Stimulated activated CD8-positive, alpha-beta memory T cell treated with anti-CD3 and anti-CD28 coated beads, Interleukin-7, amount 100 ng/mL, for 4 hours (primary cell): ENCODE measurements around the gene LRRC4.

ENCODE experiments used
- DNase-seq, 2 donors: peaks; one replicate each; pipeline ENCODE4 v3.0.0-alpha.2; 2020; ENCODE audit warnings: low read depth in 2 of 2

The LRRC4 gene

GRCh38 chr7:128059143-128059988, 28.1 kb upstream of the LRRC4 start:
- no peak for DNase-seq

DNA sequence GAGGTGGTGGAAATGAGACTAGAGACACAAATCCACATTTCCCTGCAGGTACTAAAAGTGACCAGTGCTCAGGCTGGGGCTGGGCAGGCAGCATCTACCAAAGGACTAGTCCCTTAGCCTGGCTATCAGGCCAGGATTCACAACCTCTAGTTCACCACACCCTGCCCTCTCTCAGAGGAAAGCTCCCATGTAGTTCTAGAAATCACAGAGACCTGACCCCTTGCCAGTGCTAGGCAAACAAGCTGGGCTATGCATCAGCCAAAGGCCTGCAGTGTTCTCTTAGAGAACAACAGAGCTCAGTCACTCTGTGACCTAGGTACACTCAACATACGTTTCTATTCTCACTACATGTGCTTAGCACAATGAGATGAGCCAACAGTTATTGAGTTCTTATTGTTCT, 26.7 kb upstream of the LRRC4 start:
- no peak for DNase-seq

DNA sequence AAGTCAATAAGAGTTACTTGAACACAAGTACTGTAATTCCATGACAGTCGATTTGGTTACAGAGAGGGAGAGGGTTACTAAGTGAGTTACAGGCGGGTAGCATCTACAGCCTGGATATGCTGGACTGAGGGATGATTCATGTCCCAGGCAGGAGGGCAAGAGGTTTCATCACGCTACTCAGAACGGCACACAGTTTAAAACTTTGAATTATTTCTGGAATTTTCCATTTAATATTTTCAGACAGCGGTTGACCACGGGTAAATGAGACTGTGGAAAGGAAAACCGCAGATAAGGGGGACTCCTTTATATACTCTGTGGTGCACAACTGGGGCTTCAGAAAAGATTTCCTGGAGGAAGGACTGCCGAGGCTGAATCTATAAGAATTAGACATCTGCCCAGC, 25.7 kb upstream of the LRRC4 start:
- no peak for DNase-seq

- no peak for DNase-seq
Measured at GRCh38 chr7:128055637-128056036, 24.4 kb upstream of the LRRC4 start.

GRCh38 chr7:128054511-128054910, 23.3 kb upstream of the LRRC4 start:
- no peak for DNase-seq

- no peak for DNase-seq
Measured at GRCh38 chr7:128053991-128054390, 22.8 kb upstream of the LRRC4 start.

DNA sequence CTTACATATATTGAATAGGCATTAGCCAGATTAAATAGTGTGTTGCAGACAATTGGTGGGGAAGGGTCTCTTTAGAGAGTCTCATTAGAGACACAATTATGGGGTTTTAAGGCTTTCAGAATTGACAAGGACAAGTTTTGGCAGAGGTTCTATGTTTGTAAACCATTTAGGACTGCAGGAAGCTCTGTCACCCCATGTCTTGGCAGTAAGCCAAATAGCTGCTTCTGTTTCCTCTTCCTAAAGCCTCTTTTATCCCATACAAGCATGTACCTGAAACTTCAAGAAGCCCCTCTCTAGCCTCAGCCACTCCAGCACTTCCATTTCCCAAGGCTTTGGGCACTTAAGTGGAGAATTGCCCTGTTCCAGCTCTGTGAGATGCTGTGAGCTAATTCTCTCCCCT, 21.8 kb upstream of the LRRC4 start:
- no peak for DNase-seq

- no peak for DNase-seq
Measured at GRCh38 chr7:128052404-128052803, 21.2 kb upstream of the LRRC4 start.

- DNase-seq, result no peak
Measured at GRCh38 chr7:128045766-128046165, 14.5 kb upstream of the LRRC4 start.

DNA sequence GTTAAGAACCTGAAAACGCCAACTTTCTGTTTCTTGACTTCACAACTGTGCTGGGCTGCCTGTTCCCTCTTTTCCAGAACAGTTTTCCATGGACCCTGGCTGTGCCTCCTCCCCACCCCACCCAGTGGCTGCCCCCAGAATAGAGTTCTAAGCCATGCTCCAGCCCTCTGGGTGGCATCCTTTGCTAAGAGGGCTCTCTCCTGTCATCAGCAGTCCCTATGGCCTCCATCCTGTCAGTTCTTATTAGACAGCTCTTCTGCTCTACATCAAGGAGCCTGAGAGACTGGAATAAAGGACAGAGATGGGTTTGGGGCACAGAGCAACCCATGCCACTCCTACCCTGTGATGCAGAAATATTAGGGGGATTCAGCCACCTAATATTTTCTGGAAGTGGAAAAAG, 13.9 kb upstream of the LRRC4 start:
- no peak for DNase-seq

DNA sequence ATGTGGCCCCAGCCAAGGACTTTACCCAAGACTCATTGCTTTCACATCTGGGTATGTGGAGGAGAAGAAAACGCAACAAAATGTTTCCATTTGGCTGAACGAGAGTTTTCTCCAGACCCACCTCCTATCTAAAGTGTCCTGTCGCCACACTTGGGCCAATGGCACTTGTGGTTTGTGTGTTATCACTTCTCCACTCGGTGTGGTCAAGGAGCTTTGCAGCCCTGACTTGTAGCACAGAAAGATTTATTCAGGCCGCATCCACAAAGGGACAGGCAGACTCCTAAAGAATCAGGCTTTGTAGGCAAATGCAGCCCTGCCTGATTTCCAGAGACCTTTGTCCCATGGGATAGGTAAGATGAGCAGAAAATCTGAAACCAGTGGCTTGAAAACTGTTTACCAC, 12.8 kb upstream of the LRRC4 start:
- no peak for DNase-seq

DNA sequence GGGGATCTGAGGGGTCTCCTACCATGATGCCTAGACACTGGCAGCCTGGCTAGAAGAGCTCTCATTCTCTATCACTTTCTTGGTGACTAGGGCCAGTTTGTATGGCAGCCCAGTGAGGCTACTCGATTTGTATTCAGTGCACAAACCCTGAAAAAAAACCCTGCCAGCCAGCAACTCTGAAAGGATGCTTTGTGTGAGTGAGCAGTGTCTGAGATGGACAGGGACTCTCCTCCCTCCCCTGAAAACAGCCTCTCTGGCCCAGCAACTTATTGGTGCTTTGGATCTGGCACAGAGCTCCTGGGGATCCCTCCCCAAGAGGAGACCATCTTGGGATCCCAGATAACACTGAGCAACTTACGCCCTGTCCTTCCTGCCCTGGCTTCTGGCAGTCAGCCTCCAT, 10.8 kb upstream of the LRRC4 start:
- no peak for DNase-seq

- DNase-seq, result no peak
Measured at GRCh38 chr7:128041203-128041602, 10.0 kb upstream of the LRRC4 start.

- no peak for DNase-seq
Measured at GRCh38 chr7:128040205-128040604, 9.0 kb upstream of the LRRC4 start.

- DNase-seq, result no peak
Measured at GRCh38 chr7:128039544-128039953, 8.3 kb upstream of the LRRC4 start.

GRCh38 chr7:128037880-128038619, 6.8 kb upstream of the LRRC4 start:
- DNase-seq, result no peak

DNA sequence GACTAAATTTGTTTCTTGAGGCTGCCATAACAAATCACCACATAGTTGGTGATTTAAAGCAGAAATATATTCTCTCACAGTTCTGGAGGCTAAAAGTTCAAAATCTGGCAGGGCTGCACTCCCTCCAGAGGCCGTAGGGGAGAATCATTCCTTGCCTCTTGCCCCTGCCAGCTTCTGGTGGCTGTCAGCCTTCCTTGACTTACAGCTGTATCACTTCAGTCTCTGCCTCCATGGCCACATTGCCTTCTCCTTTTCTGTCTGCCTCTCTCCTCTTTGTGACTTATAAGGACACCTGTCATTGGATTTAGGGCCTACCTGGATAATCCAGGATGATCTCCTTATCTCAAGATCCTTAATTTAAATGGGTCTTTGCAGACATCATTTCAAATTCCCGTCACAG, 5.8 kb upstream of the LRRC4 start:
- no peak for DNase-seq

- no peak for DNase-seq
Measured at GRCh38 chr7:128036226-128036940, 5.1 kb upstream of the LRRC4 start.

DNA sequence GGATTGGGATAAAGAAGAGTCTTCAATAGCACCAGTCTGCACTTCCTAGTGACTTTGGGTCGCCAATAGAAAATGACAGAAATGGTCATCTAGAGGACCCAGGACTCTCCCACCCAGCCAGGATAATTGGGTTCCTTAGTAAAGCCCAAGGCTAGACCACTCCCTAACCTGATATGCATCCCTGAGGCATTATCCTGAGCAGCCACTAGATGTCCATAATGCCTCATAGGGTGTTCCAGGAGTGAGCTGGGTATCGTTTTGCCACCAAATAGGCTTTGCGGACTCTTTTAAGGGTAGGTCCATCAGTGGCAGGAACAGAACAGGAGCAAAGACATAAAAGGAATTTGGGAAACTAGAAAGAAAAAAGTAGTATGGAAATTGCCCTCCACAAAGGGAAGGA, 4.5 kb upstream of the LRRC4 start:
- no peak for DNase-seq

GRCh38 chr7:128034825-128035224, 3.6 kb upstream of the LRRC4 start:
- no peak for DNase-seq

GRCh38 chr7:128033246-128033645, 2.0 kb upstream of the LRRC4 start:
- no peak for DNase-seq

DNA sequence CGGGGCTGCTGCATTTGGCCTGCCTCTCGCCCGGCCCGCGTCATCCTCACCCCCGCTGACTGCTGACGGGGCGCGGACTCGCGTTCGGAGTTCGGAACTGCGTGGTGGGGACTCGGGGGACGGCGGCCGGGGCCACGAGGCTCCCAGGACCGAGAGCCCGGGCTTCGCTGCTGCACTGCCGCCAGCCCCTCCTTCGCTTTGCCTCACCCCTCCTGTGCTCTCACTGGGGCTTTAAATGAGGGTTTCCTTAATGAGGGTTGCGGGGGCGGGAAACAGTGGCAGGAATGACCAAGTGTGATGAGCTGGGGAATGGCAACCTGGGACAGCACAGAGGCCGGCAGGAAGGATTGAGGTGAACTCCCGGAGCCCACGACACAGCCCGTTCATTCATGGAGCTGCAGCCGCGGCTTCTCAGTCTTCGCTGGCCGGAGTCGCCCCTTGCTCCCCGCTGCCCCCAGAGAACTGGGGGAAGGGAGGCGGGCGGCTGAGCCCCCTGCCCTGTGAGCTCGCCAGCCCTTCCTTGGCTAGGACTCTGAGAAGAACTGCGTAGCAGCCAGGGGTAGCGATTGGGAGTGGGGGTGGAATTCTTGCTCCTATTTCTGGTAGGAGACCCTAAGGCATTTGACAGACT, 1.5 kb upstream of the LRRC4 start:
- DNase-seq, result peak in 1 of 2 donors; percentile 6
